ENCODE data around the gene SCIN. TPM values are rescaled to one million over a fixed set of nuclear protein-coding genes. Genes with fewer than 3 reads are reported as not detected.
"Not testable (repeated sequence)": the region's sequence is repeated elsewhere in the genome, so short reads cannot be mapped to it uniquely, and the experiment has no call there.

SCIN gene
- total and polyA plus RNA-seq, 2 of the 8 experiments (the other 6 are each of a cell fraction or from before 2014, with no cell fraction given): 0.47 to 1.9 TPM

GRCh38 chr7:12526693-12527092 lies 43.8 kb upstream of the SCIN start:
- H3K27me3 ChIP-seq (replicated peaks in 1 of 4; ENCODE audit: control insufficient read depth in 3 of 4, extremely low read depth in 1 of 4, insufficient read depth in 3 of 4, low read length in 3 of 4); H3K4me3 ChIP-seq (ENCODE audit: extremely low read depth in 1 of 4, insufficient read depth in 2 of 4, low read depth in 3 of 4, low read length in 4 of 4); H3K79me2 ChIP-seq (ENCODE audit: control insufficient read depth in 1 of 2, insufficient read depth in 2 of 2, low read length in 2 of 2); DNase-seq (ENCODE audit: low read depth in 1 of 2, low spot score in 2 of 2); H2BK120ac ChIP-seq (replicated peaks; ENCODE audit: low read depth, low read length); H4K91ac ChIP-seq (replicated peaks; ENCODE audit: insufficient read length, low read length); H3K18ac ChIP-seq (ENCODE audit: extremely low read depth, low read length); POLR2A ChIA-PET (ENCODE audit: partially characterized antibody); H3K27ac ChIP-seq (ENCODE audit: low read depth, low read length); H3K36me3 ChIP-seq (ENCODE audit: control insufficient read depth in 2 of 4, insufficient read depth in 4 of 4, low read length in 3 of 4); H3K23me2 ChIP-seq (ENCODE audit: low read depth, low read length); H3K56ac ChIP-seq (replicated peaks; ENCODE audit: insufficient read length, low read depth, low read length); H2BK5ac ChIP-seq (ENCODE audit: low read depth, low read length); H2BK20ac ChIP-seq (ENCODE audit: low read length); H4K8ac ChIP-seq (ENCODE audit: extremely low read depth, insufficient read depth, low read length); H3K23ac ChIP-seq (ENCODE audit: insufficient read length); H4K5ac ChIP-seq (ENCODE audit: insufficient read length, low read depth, low read length); H3K79me1 ChIP-seq (ENCODE audit: low read depth, low read length); H3K9ac ChIP-seq (replicated peaks in 1 of 4; ENCODE audit: extremely low read depth in 1 of 4, low read depth in 3 of 4, low read length in 3 of 4); H2BK12ac ChIP-seq (ENCODE audit: low read depth, low read length); H4K20me1 ChIP-seq (replicated peaks in 1 of 2; ENCODE audit: control insufficient read depth in 1 of 2, insufficient read depth in 2 of 2, low read length in 2 of 2); H3K4me2 ChIP-seq (ENCODE audit: insufficient read depth in 1 of 2, low read depth in 2 of 2, low read length in 2 of 2); H3K9me3 ChIP-seq (ENCODE audit: insufficient read depth in 2 of 2, low read depth in 1 of 2, low read length in 1 of 2); H3K4me1 ChIP-seq (replicated peaks in 1 of 4; ENCODE audit: control insufficient read depth in 3 of 4, insufficient read depth in 4 of 4, low read length in 3 of 4); H2BK15ac ChIP-seq (ENCODE audit: low read length); FAIRE-seq; H2AFZ ChIP-seq (ENCODE audit: low read length); H3K14ac ChIP-seq (ENCODE audit: insufficient read length); H3K4ac ChIP-seq (replicated peaks; ENCODE audit: insufficient read length, low read depth, low read length); H2AK5ac ChIP-seq (ENCODE audit: low read depth, low read length): not testable (repeated sequence)
- WGBS, 2 experiments (ENCODE audit: extremely low coverage in 1 of 2, insufficient coverage in 1 of 2, insufficient read length in 1 of 2, insufficient replicate concordance in 2 of 2, low coverage in 1 of 2, low lambda C conversion rate in 2 of 2, missing lambda C conversion rate in 1 of 2): 85% methylated on average over 2 of the region's 2 CpGs; no CpG with 5 or more reads in 1 of the 2 experiments
- CTCF ChIA-PET (ENCODE audit: partially characterized antibody): interaction anchor here (0.6 to 5.0 kb wide), 5 partner anchors 63 to 735 kb away, joined by 3 to 84 read pairs (median 5); no protein-coding TSS in a partner anchor

DNA sequence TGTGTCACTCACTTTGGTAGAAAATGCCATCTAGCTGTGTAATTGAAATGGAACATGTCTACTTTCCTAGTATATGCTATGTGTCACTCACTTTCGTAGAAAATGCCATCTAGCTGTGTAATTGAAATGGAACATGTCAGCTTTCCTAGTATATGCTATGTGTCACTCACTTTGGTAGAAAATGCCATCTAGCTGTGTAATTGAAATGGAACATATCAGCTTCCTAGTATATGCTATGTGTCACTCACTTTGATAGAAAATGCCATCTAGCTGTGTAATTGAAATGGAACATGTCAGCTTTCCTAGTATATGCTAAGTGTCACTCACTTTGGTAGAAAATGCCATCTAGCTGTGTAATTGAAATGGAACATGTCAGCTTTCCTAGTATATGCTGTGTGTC lies 42.9 kb upstream of the SCIN start:
- H3K4ac ChIP-seq (replicated peaks; ENCODE audit: insufficient read length, low read depth, low read length); H3K79me2 ChIP-seq (ENCODE audit: control insufficient read depth in 1 of 2, insufficient read depth in 2 of 2, low read length in 2 of 2); H2BK5ac ChIP-seq (ENCODE audit: low read depth, low read length); H3K4me1 ChIP-seq (replicated peaks in 1 of 4; ENCODE audit: control insufficient read depth in 3 of 4, insufficient read depth in 4 of 4, low read length in 3 of 4); H3K9me3 ChIP-seq (ENCODE audit: insufficient read depth in 2 of 2, low read depth in 1 of 2, low read length in 1 of 2); H3K9ac ChIP-seq (replicated peaks in 1 of 4; ENCODE audit: extremely low read depth in 1 of 4, low read depth in 3 of 4, low read length in 3 of 4); H2BK12ac ChIP-seq (ENCODE audit: low read depth, low read length); H3K4me2 ChIP-seq (ENCODE audit: insufficient read depth in 1 of 2, low read depth in 2 of 2, low read length in 2 of 2); H3K18ac ChIP-seq (ENCODE audit: extremely low read depth, low read length); DNase-seq (ENCODE audit: low read depth in 1 of 2, low spot score in 2 of 2); H3K23ac ChIP-seq (ENCODE audit: insufficient read length); H3K27me3 ChIP-seq (replicated peaks in 1 of 4; ENCODE audit: control insufficient read depth in 3 of 4, extremely low read depth in 1 of 4, insufficient read depth in 3 of 4, low read length in 3 of 4); H4K91ac ChIP-seq (replicated peaks; ENCODE audit: insufficient read length, low read length); POLR2A ChIA-PET (ENCODE audit: partially characterized antibody); H3K27ac ChIP-seq (ENCODE audit: low read depth, low read length); H3K36me3 ChIP-seq (ENCODE audit: control insufficient read depth in 2 of 4, insufficient read depth in 4 of 4, low read length in 3 of 4); H2AFZ ChIP-seq (ENCODE audit: low read length); H3K14ac ChIP-seq (ENCODE audit: insufficient read length); H3K4me3 ChIP-seq (ENCODE audit: extremely low read depth in 1 of 4, insufficient read depth in 2 of 4, low read depth in 3 of 4, low read length in 4 of 4); H3K79me1 ChIP-seq (ENCODE audit: low read depth, low read length); H4K8ac ChIP-seq (ENCODE audit: extremely low read depth, insufficient read depth, low read length); H4K20me1 ChIP-seq (replicated peaks in 1 of 2; ENCODE audit: control insufficient read depth in 1 of 2, insufficient read depth in 2 of 2, low read length in 2 of 2); H3K23me2 ChIP-seq (ENCODE audit: low read depth, low read length); H4K5ac ChIP-seq (ENCODE audit: insufficient read length, low read depth, low read length); H2BK120ac ChIP-seq (replicated peaks; ENCODE audit: low read depth, low read length); H2BK20ac ChIP-seq (ENCODE audit: low read length); H2AK5ac ChIP-seq (ENCODE audit: low read depth, low read length); FAIRE-seq; H3K56ac ChIP-seq (replicated peaks; ENCODE audit: insufficient read length, low read depth, low read length); H2BK15ac ChIP-seq (ENCODE audit: low read length): not testable (repeated sequence)
- CTCF ChIA-PET (ENCODE audit: partially characterized antibody): interaction anchor here (0.6 to 8.2 kb wide), 3 partner anchors 8 to 312 kb away, joined by 3 to 84 read pairs (median 41); no protein-coding TSS in a partner anchor
- WGBS, 2 experiments (ENCODE audit: extremely low coverage in 1 of 2, insufficient coverage in 1 of 2, insufficient read length in 1 of 2, insufficient replicate concordance in 2 of 2, low coverage in 1 of 2, low lambda C conversion rate in 2 of 2, missing lambda C conversion rate in 1 of 2): 96% methylated on average over 1 of the region's 1 CpG; no CpG with 5 or more reads in 1 of the 2 experiments
